Caco-2 (cell line): ENCODE measurements around the gene MCTS1. TPM values are rescaled to one million over a fixed set of nuclear protein-coding genes. Genes with fewer than 3 reads are reported as not detected.

Experiments used
- BruUV-seq: library from RNA; stranded (reverse); fragments of 400-500 nt; replicated peaks from 2 replicates; lab custom pipeline; 2021; lab: Mats Ljungman, UMichigan
- CTCF ChIA-PET: fragments of 300-600 bp; sonication (Branson Sonifier 250); formaldehyde crosslinking; loops from one replicate; lab custom pipeline; 2022; ENCODE audit warnings: antibody characterized with exemption; lab: Charles Lee
- POLR2A ChIA-PET: fragments of 300-600 bp; sonication (Branson Sonifier 250); formaldehyde crosslinking; loops from one replicate; lab custom pipeline; 2022; ENCODE audit warnings: antibody characterized with exemption; lab: Charles Lee
- DNase-seq, 2 experiments: peaks; one replicate each; pipeline versions ENCODE4 v3.0.0 to v3.0.0-alpha.2; 2020 to 2022
- H3K27me3 ChIP-seq: replicated peaks from 2 replicates; pipeline ENCODE4 v1.6.0; 2011; ENCODE audit warnings: low read length; ENCODE audit not compliant: control insufficient read depth, insufficient read depth
- H3K36me3 ChIP-seq: 2 replicates; pipeline ENCODE4 v1.5.1; 2011; ENCODE audit warnings: low read length; ENCODE audit not compliant: control insufficient read depth, insufficient read depth
- H3K4me1 ChIP-seq: fragments of 250-450 bp; sonication (Bioruptor Pico); 2 replicates; pipeline ENCODE4 v1.5.1; 2020; ENCODE audit warnings: mild to moderate bottlenecking
- H3K4me3 ChIP-seq: 2 replicates; pipeline ENCODE4 v1.5.1; 2011; ENCODE audit warnings: low read depth, mild to moderate bottlenecking, control low read depth, low read length
- H3K9me3 ChIP-seq: fragments of 250-450 bp; sonication (Bioruptor Pico); 2 replicates; pipeline ENCODE4 v1.5.1; 2020; ENCODE audit warnings: mild to moderate bottlenecking, moderate library complexity
- H3K27ac Mint-ChIP-seq: one replicate; pipeline ENCODE4 v1.8.0; 2022; ENCODE audit warnings: mixed read lengths; ENCODE audit not compliant: unreplicated experiment
- H3K27me3 Mint-ChIP-seq: one replicate; pipeline ENCODE4 v1.8.0; 2022; ENCODE audit warnings: mixed read lengths; ENCODE audit not compliant: insufficient read depth, unreplicated experiment
- H3K36me3 Mint-ChIP-seq: one replicate; pipeline ENCODE4 v1.8.0; 2022; ENCODE audit warnings: mild to moderate bottlenecking, mixed read lengths; ENCODE audit not compliant: insufficient read depth, unreplicated experiment
- H3K4me1 Mint-ChIP-seq: one replicate; pipeline ENCODE4 v1.8.0; 2022; ENCODE audit warnings: low read depth, mixed read lengths; ENCODE audit not compliant: unreplicated experiment
- H3K4me3 Mint-ChIP-seq: one replicate; pipeline ENCODE4 v1.8.0; 2022; ENCODE audit warnings: mild to moderate bottlenecking, moderate library complexity, mixed read lengths; ENCODE audit not compliant: unreplicated experiment
- H3K9me3 Mint-ChIP-seq: one replicate; pipeline ENCODE4 v1.8.0; 2022; ENCODE audit warnings: mixed read lengths; ENCODE audit not compliant: unreplicated experiment
- intact Hi-C: fragments of 100-400 bp; cut with micrococcal nuclease; formaldehyde crosslinking; loops from one replicate; pipeline ENCODE4 v1.10.0; 2022; ENCODE audit not compliant: unreplicated experiment
- total RNA-seq: library from RNA; stranded (reverse); gene quantifications from 2 replicates; pipeline ENCODE4 v1.2.3, GENCODE V29; 2022
- TF ChIP-seq, protein P1 (sequence below), 2 experiments: fragments of 200-600 bp in 1 of 2; IDR thresholded peaks; 1 replicate in 1 of 2; 2 replicates in 1 of 2; pipeline versions ENCODE4 v1.5.1 to v1.8.0; 2011 to 2022; ENCODE audit warnings: antibody characterized with exemption in 1 of 2, control low read depth in 1 of 2, inconsistent platforms in 1 of 2, low read depth in 1 of 2, low read length in 1 of 2, mild to moderate bottlenecking in 1 of 2, moderate library complexity in 1 of 2; ENCODE audit not compliant: insufficient read depth in 1 of 2, severe bottlenecking in 1 of 2, unreplicated experiment in 1 of 2

The MCTS1 gene
- total RNA-seq, 1 experiment from 2014 or later = 50.5 TPM

- no peak for DNase-seq
- TF ChIP-seq, protein P1, sequence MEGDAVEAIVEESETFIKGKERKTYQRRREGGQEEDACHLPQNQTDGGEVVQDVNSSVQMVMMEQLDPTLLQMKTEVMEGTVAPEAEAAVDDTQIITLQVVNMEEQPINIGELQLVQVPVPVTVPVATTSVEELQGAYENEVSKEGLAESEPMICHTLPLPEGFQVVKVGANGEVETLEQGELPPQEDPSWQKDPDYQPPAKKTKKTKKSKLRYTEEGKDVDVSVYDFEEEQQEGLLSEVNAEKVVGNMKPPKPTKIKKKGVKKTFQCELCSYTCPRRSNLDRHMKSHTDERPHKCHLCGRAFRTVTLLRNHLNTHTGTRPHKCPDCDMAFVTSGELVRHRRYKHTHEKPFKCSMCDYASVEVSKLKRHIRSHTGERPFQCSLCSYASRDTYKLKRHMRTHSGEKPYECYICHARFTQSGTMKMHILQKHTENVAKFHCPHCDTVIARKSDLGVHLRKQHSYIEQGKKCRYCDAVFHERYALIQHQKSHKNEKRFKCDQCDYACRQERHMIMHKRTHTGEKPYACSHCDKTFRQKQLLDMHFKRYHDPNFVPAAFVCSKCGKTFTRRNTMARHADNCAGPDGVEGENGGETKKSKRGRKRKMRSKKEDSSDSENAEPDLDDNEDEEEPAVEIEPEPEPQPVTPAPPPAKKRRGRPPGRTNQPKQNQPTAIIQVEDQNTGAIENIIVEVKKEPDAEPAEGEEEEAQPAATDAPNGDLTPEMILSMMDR (IDR thresholded peaks at IDR 0.05; ENCODE audit: insufficient read depth in 1 of 2, low read depth in 1 of 2, low read length in 1 of 2, severe bottlenecking in 1 of 2, unreplicated experiment in 1 of 2) = no peak
- H3K36me3 Mint-ChIP-seq = peaks cover 5% of the 10 kb centered on the region
- H3K4me3 ChIP-seq = no peak overlapping the region
- ChIA-PET CTCF (no interaction called here), POLR2A (no interaction called here)
- H3K4me1 ChIP-seq = no peaks in the 10 kb centered on the region
- H3K27me3 Mint-ChIP-seq = no peaks in the 10 kb centered on the region
- no peaks in the 10 kb centered on the region; the same call in 1 of the 2 replicates for H3K36me3 ChIP-seq
- H3K27ac Mint-ChIP-seq = no peak overlapping the region
- intact Hi-C loops = no loop called here
- H3K9me3 ChIP-seq = no peaks in the 10 kb centered on the region
- no peaks in the 10 kb centered on the region for H3K27me3 ChIP-seq
- no peaks in the 10 kb centered on the region for H3K4me1 Mint-ChIP-seq
- H3K9me3 Mint-ChIP-seq = no peaks in the 10 kb centered on the region
- no peak overlapping the region for H3K4me3 Mint-ChIP-seq
- BruUV-seq = no TSS peak
These were observed 10.9 kb downstream of the MCTS1 start for GRCh38 chrX:120614816-120615215.

DNA sequence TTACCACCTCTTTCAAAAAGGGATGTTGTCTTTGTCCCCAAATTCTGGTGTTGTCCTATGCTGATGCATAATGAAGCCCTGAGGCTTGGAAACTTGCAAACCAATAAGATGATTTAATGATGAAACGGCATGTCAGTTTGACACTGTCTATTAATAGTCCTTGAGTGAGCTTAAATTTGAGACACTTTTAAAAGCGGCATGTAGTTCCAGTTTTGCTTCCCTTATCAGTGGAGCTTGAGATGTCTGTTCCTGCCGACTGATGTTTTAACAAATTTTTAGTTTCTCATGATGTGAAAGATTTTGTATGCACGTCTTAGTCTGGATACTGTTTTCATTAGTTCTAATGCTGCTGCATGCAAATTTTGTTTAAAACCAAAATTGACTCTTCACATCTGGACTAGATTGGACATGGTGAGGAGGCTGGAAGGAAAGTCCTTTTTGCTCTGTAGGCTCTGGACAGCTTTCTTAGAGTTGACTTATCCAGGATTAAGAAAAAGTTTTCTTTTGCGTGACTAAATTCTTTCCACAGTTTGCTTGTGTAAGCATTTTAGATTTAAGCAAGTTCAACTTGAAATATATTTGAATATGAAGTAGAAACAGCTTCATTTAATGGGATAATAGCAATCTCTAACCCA, 14.2 kb downstream of the MCTS1 start:
- H3K9me3 ChIP-seq = no peaks in the 10 kb centered on the region
- CTCF ChIA-PET = no interaction called here
- no peak overlapping the region for H3K4me3 Mint-ChIP-seq
- H3K27ac Mint-ChIP-seq = no peak overlapping the region
- intact Hi-C loops = no loop called here
- peaks cover 7% of the 10 kb centered on the region for H3K36me3 Mint-ChIP-seq
- TF ChIP-seq, protein P1 (IDR thresholded peaks at IDR 0.05; ENCODE audit: insufficient read depth in 1 of 2, low read depth in 1 of 2, low read length in 1 of 2, severe bottlenecking in 1 of 2, unreplicated experiment in 1 of 2) = no peak
- BruUV-seq = no TSS peak
- no peaks in the 10 kb centered on the region for H3K4me1 Mint-ChIP-seq
- H3K4me1 ChIP-seq = no peaks in the 10 kb centered on the region
- POLR2A ChIA-PET = no interaction called here
- no peak overlapping the region for H3K4me3 ChIP-seq
- no peaks in the 10 kb centered on the region for H3K27me3 Mint-ChIP-seq
- H3K27me3 ChIP-seq = no peaks in the 10 kb centered on the region
- no peak for DNase-seq
- no peaks in the 10 kb centered on the region for H3K36me3 ChIP-seq
- H3K9me3 Mint-ChIP-seq = no peaks in the 10 kb centered on the region

DNA sequence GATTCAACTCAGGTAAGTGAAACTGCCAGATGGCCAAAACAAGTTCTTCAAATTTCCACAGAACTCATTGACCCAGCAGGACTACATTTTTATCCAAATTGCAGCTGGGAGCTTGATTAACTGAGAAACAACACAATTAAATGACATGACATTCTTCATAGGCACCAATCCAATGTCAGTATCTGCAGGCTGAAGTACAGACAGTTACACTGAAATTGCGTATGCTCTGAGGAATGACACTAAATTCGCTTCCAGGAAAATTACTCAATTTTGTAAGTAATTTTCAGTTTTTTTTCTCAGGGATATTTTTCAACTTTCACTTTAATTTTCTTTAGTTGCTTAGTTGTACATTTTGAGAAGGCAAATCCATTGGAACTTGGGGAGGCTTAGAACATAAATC, 21.5 kb downstream of the MCTS1 start:
- Mint-ChIP-seq H3K27me3 (no peaks in the 10 kb centered on the region), H3K27ac (no peak overlapping the region), H3K4me3 (no peak overlapping the region), H3K36me3 (no peaks in the 10 kb centered on the region), H3K4me1 (no peaks in the 10 kb centered on the region), H3K9me3 (no peaks in the 10 kb centered on the region)
- intact Hi-C loops = no loop called here
- H3K4me3 ChIP-seq = no peak overlapping the region
- TF ChIP-seq, protein P1 (IDR thresholded peaks at IDR 0.05; ENCODE audit: insufficient read depth in 1 of 2, low read depth in 1 of 2, low read length in 1 of 2, severe bottlenecking in 1 of 2, unreplicated experiment in 1 of 2) = no peak
- H3K9me3 ChIP-seq = no peaks in the 10 kb centered on the region
- ChIA-PET POLR2A (no interaction called here), CTCF (no interaction called here)
- no TSS peak for BruUV-seq
- no peaks in the 10 kb centered on the region for H3K36me3 ChIP-seq
- no peak for DNase-seq
- no peaks in the 10 kb centered on the region for H3K27me3 ChIP-seq
- H3K4me1 ChIP-seq = no peaks in the 10 kb centered on the region
